Muscle of arm (tissue), 12 donors: ENCODE measurements around the gene NHLRC3. TPM values are rescaled to one million over a fixed set of nuclear protein-coding genes. Genes with fewer than 3 reads are reported as not detected.
"Not testable (repeated sequence)": the region's sequence is repeated elsewhere in the genome, so short reads cannot be mapped to it uniquely, and the experiment has no call there.

ENCODE experiments used
- DNase-seq: peaks from one replicate; pipeline ENCODE4 v3.0.0-alpha.2; 2013
- polyA plus RNA-seq, 12 donors: library from polyadenylated mRNA; unstranded; fragments of 120-200 nt; gene quantifications; one replicate each; pipeline ENCODE4 v1.2.1, GENCODE V29; 2013; ENCODE audit not compliant: insufficient read length in 12 of 12

NHLRC3 gene
- polyA plus RNA-seq, 12 donors: 25.9 to 56.0 (median 40.4) TPM; not detected in 1

DNA sequence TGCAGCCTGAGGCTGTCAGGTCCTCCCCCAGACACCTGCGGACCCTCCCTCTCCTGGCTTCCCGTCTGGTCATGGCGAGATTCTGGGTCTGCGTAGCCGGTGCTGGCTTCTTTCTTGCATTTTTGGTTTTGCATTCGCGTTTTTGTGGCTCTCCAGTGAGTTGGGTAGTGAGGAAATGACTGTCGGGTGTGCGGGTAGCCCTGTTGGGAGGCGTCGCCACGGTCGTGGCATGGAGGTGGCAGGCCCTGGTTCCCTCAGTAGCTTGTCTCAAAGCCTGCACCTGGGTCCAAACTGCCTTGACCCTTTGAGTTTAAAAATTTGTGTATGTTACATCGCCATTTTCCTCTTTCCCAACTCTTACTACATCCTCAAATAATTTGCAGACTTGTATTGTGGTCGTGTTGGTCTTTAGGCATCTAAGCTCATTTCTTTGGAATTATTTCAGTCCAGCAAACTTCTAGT, 344 bp downstream of the NHLRC3 start:
- no peak for DNase-seq

DNA sequence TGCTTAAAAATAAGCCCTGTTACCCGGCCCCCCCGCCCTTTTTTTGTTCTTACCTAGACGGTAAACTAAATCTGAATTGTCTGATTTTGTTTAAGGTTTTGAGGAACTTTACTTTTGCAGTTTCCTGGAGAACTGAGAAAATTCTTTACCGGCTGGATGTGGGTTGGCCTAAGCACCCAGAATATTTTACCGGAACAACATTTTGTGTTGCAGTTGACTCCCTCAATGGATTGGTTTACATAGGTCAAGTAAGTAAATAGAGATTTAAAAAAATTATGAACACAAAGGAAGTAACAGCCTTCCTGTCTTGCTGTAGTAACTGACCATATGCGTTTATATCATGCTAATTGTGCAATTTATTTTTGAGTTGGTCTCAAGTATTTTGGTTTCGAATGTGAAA, 785 bp downstream of the NHLRC3 start:
- peak; percentile 6 for DNase-seq

DNA sequence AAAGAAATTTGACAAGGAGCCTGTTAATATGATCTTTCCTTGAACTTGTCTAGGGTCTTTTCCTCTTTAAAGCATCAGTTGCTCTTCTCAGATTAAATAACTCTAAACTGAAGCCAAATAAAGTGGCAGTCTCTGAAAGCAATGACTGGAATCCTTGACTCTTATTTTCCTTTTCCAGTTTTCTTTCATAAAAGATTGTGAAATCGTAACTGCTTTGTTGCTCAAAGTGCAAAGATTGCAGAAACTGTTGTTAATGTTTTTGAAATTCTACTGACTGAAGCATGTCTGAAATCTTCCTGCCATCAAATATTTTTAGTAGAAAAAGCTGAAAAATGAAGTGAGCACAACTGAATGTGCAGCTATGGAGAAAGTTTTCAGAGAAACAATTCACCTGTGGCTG, 1.9 kb downstream of the NHLRC3 start:
- DNase-seq: no peak

DNA sequence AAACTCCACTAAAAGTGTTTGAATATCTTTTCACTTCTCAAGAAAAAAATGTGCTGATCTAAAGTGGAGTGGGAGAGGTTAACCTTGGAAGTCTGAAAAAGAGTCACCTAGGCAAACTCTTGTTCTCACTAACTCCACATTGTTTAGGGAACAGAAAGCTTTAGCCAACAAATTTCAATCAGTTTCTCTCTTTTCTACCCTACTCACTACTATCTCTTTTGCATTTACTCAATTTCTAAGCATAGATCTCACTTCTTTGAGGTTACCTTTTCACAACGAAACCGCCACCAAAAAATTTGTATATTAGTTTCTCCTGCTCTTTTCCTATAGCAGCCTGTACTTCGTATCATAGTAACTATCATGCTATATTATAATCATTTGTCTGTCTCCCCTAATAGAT, 6.3 kb downstream of the NHLRC3 start:
- no peak for DNase-seq

DNA sequence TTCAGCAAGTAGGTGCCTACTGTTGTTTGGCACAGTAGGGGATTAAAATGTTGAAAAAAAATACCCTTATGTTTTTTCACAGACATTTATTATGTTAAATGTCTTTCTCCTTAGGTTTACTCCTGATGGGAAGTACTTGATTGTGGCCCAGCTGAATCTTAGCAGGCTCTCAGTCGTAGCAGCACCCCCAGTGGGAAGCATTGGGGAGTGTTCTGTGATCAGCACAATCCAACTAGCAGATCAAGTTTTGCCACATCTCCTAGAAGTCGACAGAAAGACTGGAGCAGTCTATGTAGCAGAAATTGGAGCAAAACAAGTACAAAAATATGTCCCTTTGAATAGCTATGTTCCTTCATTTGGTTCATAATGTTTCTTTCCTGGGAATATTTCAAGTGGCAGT, 9.3 kb downstream of the NHLRC3 start:
- DNase-seq: no peak

DNA sequence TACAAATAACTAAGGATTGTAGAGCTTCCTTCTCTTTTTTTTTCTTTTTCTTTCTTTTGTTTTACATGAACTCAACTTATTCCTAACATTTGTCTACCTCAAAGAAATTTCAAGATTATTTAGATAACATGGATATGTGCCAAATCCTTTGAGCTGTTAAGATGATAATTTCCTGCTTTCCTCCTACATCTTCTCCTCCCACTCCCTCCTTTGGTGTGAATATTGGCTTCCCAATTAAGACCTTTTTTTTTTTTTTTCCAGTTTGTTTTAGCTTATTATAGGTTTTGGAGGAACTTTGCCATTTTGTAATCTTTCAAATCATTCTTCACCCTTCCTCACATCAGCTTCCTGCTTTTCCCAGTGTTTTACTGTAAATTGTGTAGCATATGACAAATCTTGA, 10.6 kb downstream of the NHLRC3 start:
- DNase-seq: no peak

DNA sequence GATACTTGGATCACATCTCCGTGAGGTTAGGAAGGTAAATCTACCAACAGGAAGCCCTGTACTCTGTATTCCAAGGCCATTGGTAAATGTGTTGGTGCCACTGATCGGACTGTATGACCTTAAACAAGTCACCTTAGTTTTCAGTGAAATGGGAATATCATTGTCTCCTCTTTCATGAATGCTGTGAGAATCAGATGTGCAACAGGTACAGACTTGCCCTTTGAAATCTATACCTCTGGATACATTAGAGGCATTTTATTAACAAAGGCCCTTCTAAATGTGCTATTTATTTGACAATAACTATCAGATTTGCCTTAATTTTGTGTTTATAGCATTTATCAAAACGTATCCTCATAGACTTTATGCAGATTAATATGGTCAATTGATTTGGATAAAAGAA, 11.0 kb downstream of the NHLRC3 start:
- DNase-seq: no peak

DNA sequence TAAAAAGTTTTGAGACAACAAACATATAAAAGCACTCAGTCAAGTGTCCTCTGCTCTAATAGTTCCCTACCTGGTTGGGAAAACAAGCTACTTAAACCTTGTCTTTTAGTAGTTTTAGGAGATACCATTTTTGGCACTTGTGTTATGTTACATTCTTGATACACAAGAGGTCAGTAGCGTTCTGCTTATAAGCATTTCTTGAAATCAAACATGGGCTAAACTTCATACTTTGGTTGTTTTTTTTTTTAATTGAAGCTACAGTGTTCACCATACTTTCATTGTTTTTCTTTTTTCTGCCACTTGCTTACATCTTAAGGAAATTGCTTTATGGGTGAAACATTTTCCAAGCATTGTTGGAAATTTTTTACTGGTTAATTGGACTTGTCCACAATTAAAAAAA, 12.9 kb downstream of the NHLRC3 start:
- DNase-seq: peak; percentile 20

DNA sequence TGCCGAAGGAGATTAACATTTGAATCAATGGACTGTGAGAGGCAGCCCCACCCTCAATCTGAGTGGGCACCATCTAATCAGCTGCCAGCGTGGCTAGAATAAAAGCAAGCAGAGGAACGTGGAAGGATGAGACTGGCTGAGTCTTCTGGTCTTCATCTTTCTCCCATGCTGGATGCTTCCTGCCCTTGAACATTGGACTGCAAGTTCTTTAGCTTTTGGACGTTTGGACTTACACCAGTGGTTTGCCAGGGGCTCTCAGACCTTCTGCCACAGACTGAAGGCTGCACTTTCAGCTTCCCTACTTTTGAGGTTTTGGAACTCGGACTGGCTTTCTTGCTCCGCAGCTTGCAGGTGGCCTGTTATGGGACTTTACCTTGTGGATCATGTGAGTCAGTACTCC, 14.7 kb downstream of the NHLRC3 start:
- no peak for DNase-seq

GRCh38 chr13:39054112-39054511, 15.9 kb downstream of the NHLRC3 start:
- DNase-seq: no peak

GRCh38 chr13:39056018-39056417, 17.8 kb downstream of the NHLRC3 start:
- no peak for DNase-seq

- DNase-seq: no peak
Observed at GRCh38 chr13:39058040-39058439, 19.8 kb downstream of the NHLRC3 start.

- DNase-seq: no peak
Observed at GRCh38 chr13:39062004-39062403, 23.7 kb downstream of the NHLRC3 start.

DNA sequence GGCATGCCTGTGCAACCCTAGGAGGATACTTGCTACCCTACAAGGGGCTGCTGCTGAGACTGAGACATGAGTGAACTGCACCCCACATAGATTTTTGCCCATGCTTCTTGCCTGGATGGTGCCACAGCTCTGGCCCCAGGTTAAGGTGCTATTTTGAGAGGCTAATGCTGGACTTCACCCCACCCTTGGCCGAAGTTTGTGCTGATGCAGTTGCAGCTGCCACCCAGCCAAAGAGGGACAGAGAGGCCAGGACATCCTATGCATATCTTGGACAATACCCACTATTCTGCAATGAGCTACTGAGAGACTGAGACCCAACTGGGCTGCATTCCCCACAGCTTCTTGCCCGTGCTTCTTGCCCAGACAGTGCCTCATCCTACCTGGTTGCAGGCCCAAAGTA, 34.6 kb downstream of the NHLRC3 start:
- no peak for DNase-seq

DNA sequence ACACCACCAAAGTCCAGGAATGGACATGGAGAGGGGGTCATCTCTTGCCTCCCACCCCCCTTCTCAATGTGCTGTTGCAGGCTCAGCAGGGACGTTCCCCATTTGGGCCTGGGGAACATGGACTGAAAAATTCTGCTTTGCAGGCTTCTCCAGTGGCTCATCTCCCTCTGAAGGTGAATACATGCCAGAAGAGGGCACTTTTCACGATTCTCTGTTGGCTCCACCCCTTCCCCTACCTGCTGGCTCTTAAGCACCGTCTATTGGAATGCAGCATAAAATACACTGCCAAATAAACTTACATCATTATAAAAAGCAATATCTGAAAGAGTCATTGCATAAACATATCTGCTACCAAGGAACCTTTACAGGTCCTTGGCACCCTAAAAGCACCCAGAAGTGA, 35.7 kb downstream of the NHLRC3 start:
- DNase-seq: no peak

DNA sequence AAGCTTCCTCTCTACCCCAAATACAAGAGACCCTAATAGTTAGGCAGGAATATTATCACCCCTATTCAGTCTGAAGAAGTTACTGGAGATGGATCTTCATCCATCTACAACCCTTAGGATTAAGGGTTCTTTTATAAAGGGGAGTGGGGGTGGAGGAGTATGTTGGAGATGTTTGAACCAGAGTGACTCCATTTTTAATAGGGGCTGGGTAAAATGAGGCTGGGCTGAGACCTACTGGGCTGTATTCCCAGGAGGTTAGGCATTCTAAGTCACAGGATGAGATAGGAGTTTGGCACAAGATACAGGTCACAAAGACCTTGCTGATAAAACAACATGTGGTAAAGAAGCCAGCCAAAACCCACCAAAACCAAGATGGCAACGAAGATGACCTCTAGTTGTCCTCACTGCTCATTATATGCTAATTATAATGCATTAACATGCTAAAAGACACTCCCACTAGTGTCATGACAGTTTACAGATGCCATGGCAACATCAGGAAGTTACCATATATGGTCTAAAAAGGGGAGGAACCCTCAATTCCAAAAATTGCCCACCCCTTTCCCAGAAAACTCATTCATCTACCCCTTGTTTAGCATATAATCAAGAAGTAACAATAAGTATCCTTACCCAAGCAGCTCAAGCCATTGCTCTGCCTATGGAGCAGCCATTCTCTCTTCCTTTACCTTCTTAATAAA, 48.1 kb downstream of the NHLRC3 start:
- DNase-seq: not testable (repeated sequence)

DNA sequence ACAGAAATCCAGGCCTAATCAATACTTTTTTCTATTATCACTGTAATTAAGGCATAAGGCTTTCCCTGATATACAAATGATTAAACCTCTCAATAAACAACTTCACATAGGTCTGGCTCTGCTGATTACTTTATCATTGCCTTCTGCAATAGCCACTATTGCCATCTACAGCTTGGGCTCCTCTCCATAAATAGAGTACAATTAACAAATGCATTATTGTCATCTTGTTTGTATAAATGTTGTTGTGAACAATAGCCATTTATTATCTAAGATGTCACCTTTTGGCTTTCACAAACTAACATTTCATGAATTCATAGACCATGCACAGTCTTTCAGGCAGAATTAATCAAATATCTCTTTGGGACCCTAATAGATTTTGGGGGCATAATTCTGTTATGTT, 53.3 kb downstream of the NHLRC3 start:
- DNase-seq: no peak

GRCh38 chr13:39095500-39095899, 57.2 kb downstream of the NHLRC3 start:
- DNase-seq: no peak

GRCh38 chr13:39099231-39099630, 61.0 kb downstream of the NHLRC3 start:
- DNase-seq: no peak

Other genes starting within 250 kb of the NHLRC3 start
- gene STOML3, start 47.6 kb upstream of the NHLRC3 start, polyA plus RNA-seq: under 1 TPM in 3 of 12 donors, not detected in 9; 0.19 to 0.37 (median 0.35) TPM
- 10 to 100 TPM in 11 of 12 donors, not detected in 1; 20.3 to 46.9 (median 32.1) TPM for gene PROSER1, start 367 bp upstream of the NHLRC3 start, polyA plus RNA-seq